ENCODE measurements around the gene CNTN4.

The CNTN4 gene

GRCh38 chr3:2823437-2824211 lies 725.0 kb downstream of the CNTN4 start:
- no peak for DNase-seq

GRCh38 chr3:2826036-2826435 lies 727.4 kb downstream of the CNTN4 start:
- DNase-seq = no peak

GRCh38 chr3:2826453-2826852 lies 727.8 kb downstream of the CNTN4 start:
- no peak for DNase-seq

- no peak for DNase-seq
Measured at GRCh38 chr3:2837239-2837638, 738.6 kb downstream of the CNTN4 start.

GRCh38 chr3:2837910-2838309 lies 739.2 kb downstream of the CNTN4 start:
- DNase-seq = no peak

- no peak for DNase-seq
Measured at GRCh38 chr3:2838546-2839157, 740.0 kb downstream of the CNTN4 start.

- no peak for DNase-seq
Measured at GRCh38 chr3:2839876-2840275, 741.2 kb downstream of the CNTN4 start.

GRCh38 chr3:2847062-2847841 lies 748.6 kb downstream of the CNTN4 start:
- DNase-seq = no peak

- no peak for DNase-seq
Measured at GRCh38 chr3:2849092-2849491, 750.4 kb downstream of the CNTN4 start.

- DNase-seq = no peak
Measured at GRCh38 chr3:2850701-2851100, 752.0 kb downstream of the CNTN4 start.

- DNase-seq = no peak
Measured at GRCh38 chr3:2851361-2851760, 752.7 kb downstream of the CNTN4 start.

GRCh38 chr3:2851835-2852234 lies 753.2 kb downstream of the CNTN4 start:
- DNase-seq = no peak

- DNase-seq = no peak
Measured at GRCh38 chr3:2853651-2854050, 755.0 kb downstream of the CNTN4 start.

- peak; percentile 1 for DNase-seq
Measured at GRCh38 chr3:2856138-2857133, 757.8 kb downstream of the CNTN4 start.

GRCh38 chr3:2860626-2861025 lies 762.0 kb downstream of the CNTN4 start:
- DNase-seq = no peak

- DNase-seq = no peak
Measured at GRCh38 chr3:2861120-2861519, 762.5 kb downstream of the CNTN4 start.

- DNase-seq = no peak
Measured at GRCh38 chr3:2861920-2862319, 763.3 kb downstream of the CNTN4 start.

- no peak for DNase-seq
Measured at GRCh38 chr3:2862366-2862765, 763.7 kb downstream of the CNTN4 start.

GRCh38 chr3:2863127-2863526 lies 764.5 kb downstream of the CNTN4 start:
- no peak for DNase-seq

- DNase-seq = no peak
Measured at GRCh38 chr3:2869905-2870304, 771.2 kb downstream of the CNTN4 start.

- DNase-seq = no peak
Measured at GRCh38 chr3:2870724-2871333, 772.2 kb downstream of the CNTN4 start.

GRCh38 chr3:2872884-2873283 lies 774.2 kb downstream of the CNTN4 start:
- no peak for DNase-seq
